HG02610 (cell line): ENCODE data around the gene TMCO1.
"Not testable (repeated sequence)": the region's sequence is repeated elsewhere in the genome, so short reads cannot be mapped to it uniquely, and the experiment has no call there.

ENCODE experiments used
- ATAC-seq: cut with Tn5 transposase; IDR thresholded peaks from one replicate; pipeline ENCODE4 v1.9.1; 2021; ENCODE audit warnings: mild to moderate bottlenecking, moderate library complexity; ENCODE audit not compliant: unreplicated experiment

Gene TMCO1

GRCh38 chr1:165747632-165748447 is 20.8 kb downstream of the TMCO1 start:
- no peak for ATAC-seq

GRCh38 chr1:165744913-165745312 is 23.8 kb downstream of the TMCO1 start:
- not testable (repeated sequence) for ATAC-seq

- ATAC-seq: no peak
These were observed 26.5 kb downstream of the TMCO1 start for GRCh38 chr1:165742194-165742593.

GRCh38 chr1:165738794-165739193 is 29.9 kb downstream of the TMCO1 start:
- ATAC-seq: peak; percentile 85

GRCh38 chr1:165737196-165737595 is 31.5 kb downstream of the TMCO1 start:
- no peak for ATAC-seq

GRCh38 chr1:165734906-165735305 is 33.8 kb downstream of the TMCO1 start:
- ATAC-seq: no peak

GRCh38 chr1:165726841-165727240 is 41.8 kb downstream of the TMCO1 start:
- ATAC-seq: no peak

GRCh38 chr1:165726169-165726568 is 42.5 kb downstream of the TMCO1 start:
- ATAC-seq: no peak

GRCh38 chr1:165717918-165718515 is 50.7 kb downstream of the TMCO1 start:
- ATAC-seq: peak; percentile 38

GRCh38 chr1:165716265-165717051 is 52.2 kb downstream of the TMCO1 start:
- ATAC-seq: not testable (repeated sequence)

- no peak for ATAC-seq
These were observed 55.9 kb downstream of the TMCO1 start for GRCh38 chr1:165712764-165713163.

- ATAC-seq: no peak
These were observed 60.5 kb downstream of the TMCO1 start for GRCh38 chr1:165707984-165708706.

- no peak for ATAC-seq
These were observed 65.0 kb downstream of the TMCO1 start for GRCh38 chr1:165703648-165704047.

GRCh38 chr1:165701922-165702321 is 66.7 kb downstream of the TMCO1 start:
- not testable (repeated sequence) for ATAC-seq

GRCh38 chr1:165699577-165699976 is 69.1 kb downstream of the TMCO1 start:
- ATAC-seq: no peak

- no peak for ATAC-seq
These were observed 70.0 kb downstream of the TMCO1 start for GRCh38 chr1:165698761-165699052.

GRCh38 chr1:165697881-165698760 is 70.5 kb downstream of the TMCO1 start, which contains the start of gene ALDH9A1:
TSS of gene ALDH9A1 (minus strand) at chr1:165698562. CDS start at chr1:165698558, 4 bp downstream.
- ATAC-seq: peak; percentile 90

GRCh38 chr1:165697491-165697880 is 71.2 kb downstream of the TMCO1 start:
- ATAC-seq: no peak

- ATAC-seq: no peak
These were observed 72.0 kb downstream of the TMCO1 start for GRCh38 chr1:165696625-165697100.

- ATAC-seq: no peak
These were observed 73.6 kb downstream of the TMCO1 start for GRCh38 chr1:165695031-165695430.
